NCI-H2081 (cell line): ENCODE measurements around the gene TEX11.
"Not testable (repeated sequence)": the region's sequence is repeated elsewhere in the genome, so short reads cannot be mapped to it uniquely, and the experiment has no call there.

Source experiments
- DNase-seq, 2 experiments: peaks; one replicate each; lab custom pipeline; 2025; lab: John Stamatoyannopoulos, UW

The TEX11 gene

GRCh38 chrX:70908541-70908940, at the start of gene TEX11:
TEX11 (minus strand) TSS chrX:70908711; CDS start chrX:70907789, 922 bp downstream.
- no peak for DNase-seq

GRCh38 chrX:70954871-70955270, 46.4 kb upstream of the TEX11 start:
- DNase-seq: no peak

- no peak for DNase-seq
Observed at GRCh38 chrX:70924294-70924911, 15.9 kb upstream of the TEX11 start.

- DNase-seq: no peak
Observed at GRCh38 chrX:70922774-70923473, 14.4 kb upstream of the TEX11 start.

DNA sequence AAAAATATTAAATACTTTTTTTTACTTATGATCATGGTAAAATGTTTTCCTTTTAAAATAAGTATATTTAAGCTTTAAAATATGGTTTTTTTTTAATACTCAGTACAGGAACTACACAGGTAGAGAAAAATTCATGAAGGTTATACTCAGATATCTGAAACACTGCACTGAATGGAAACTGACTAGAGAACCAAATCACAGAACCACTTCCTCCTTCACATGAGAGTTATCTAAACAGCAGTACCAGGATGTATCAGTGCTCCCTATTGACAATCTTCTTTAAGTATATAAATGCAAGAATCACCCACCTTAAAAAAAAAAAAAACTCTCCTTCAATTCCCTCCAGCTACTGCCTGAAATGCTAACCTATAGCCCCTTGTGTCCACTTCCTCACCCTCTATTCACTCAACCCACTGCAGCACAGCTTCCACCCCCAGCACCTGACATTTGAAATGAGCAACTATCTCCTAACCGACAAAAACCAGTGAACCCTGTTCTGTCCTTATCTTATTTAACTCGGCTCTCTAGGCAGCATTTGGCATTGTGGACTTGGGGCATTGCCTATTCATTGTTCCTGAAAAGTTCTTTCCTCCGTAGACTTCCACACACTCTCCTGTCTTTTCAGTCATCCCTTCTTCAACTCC, 13.3 kb upstream of the TEX11 start:
- no peak for DNase-seq

DNA sequence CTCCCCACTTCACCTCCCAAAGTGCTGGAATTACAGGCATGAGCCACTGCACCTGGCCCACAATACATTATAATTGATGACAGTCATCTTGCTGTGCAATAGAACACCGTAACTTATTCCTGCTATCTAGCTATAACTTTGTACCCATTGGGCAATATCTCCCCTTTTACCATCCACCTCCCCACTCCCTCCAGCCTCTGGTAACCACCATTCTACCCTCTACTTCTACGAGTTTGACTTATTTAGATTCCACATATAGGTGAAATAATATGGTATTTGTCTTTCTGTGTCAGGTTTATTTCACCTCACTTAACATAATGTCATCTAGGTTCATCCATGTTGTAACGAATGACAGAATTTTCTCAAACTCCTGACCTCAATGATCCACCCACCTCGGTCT, 8.2 kb upstream of the TEX11 start:
- DNase-seq: no peak

GRCh38 chrX:70907900-70908299, 611 bp downstream of the TEX11 start:
- no peak for DNase-seq

DNA sequence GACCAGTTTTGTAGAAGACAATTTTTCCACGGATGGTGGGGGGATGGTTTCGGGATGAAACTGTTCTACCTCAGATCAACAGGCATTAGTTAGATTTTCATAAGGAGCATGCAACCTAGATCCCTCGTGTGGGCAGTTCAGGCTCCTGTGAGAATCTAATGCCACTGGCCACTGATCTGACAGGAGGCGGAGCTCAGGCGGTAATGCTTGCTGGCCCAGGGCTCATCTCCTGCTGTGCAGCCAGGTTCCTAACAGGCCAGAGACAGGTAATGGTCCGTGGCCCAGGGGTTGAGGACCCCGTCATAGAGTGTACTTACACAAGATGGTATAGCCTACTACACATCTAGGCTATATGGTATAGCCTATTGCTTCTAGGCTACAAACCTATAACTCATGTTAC, 7.0 kb downstream of the TEX11 start:
- no peak for DNase-seq

- not testable (repeated sequence) for DNase-seq
Observed at GRCh38 chrX:70890441-70890840, 18.1 kb downstream of the TEX11 start.

- no peak for DNase-seq
Observed at GRCh38 chrX:70878902-70879301, 29.6 kb downstream of the TEX11 start.

- no peak for DNase-seq
Observed at GRCh38 chrX:70852294-70852693, 56.2 kb downstream of the TEX11 start.

GRCh38 chrX:70844081-70844480, 64.4 kb downstream of the TEX11 start:
- DNase-seq: not testable (repeated sequence)

GRCh38 chrX:70843620-70844019, 64.9 kb downstream of the TEX11 start:
- not testable (repeated sequence) for DNase-seq

- DNase-seq: no peak
Observed at GRCh38 chrX:70834589-70834988, 73.9 kb downstream of the TEX11 start.

DNA sequence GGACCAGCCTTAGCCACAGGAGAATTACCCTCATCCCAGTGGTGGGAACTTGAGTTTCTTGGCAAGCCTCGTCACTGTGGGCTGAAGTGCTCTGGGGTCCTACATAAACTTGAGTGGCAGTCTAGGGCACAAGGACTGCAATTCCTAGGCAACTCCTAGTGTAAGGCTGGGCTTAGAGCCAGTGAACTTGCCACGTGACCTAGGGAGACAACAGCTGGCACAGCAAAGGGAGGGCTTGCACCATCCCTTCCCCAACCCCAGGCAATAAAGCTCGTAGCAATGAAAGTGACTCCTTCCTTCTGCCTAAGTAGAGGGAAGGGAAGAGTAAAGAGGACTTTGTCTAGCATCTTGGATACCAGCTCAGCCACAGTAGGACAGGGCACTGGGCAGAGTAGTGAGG, 81.8 kb downstream of the TEX11 start:
- DNase-seq: no peak

GRCh38 chrX:70825366-70825765, 83.1 kb downstream of the TEX11 start:
- DNase-seq: no peak

DNA sequence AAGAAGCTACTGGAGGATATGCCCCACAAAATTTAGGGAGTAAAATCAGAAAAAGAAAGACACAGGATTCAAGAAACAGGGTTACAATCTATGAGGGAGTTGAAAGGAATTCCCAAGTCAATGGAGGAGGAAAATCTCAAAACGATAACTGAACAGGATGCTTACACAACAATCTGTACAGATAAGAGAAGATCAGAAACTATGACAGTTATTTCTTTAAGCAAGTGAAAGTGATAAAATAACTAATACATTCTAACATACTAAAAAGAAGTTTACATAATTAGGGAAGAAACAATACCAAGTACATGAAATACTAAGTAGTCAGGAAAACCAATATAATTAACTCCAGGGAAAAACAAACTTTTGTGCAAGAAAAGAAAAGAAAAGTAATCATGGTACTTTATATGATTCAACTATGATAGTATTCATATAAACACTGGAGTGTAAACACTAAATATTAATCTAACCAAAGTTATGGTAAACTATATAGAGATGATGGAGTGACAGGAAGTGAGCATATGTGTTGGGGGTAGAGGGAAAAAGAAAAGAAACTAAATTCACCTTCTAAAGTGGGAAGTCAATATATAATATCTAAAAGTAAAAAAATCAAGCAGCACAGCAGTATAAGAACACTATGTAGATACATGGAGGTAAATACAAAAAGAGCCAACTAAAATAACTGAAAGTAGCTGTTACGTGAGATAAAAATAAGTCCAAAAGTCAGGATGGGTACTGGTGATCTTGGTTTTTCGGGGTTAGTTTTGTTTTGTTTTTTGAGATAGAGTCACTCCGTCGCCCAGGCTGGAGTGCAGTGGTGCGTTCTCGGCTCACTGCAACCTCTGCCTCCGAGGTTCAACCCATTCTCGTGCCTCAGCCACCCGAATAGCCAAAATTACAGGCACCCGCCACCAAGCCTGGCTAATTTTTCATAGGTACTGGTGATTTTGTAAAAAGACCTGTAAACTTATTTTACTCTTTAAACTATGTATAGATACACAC, 99.3 kb downstream of the TEX11 start:
- DNase-seq: no peak

- no peak for DNase-seq
Observed at GRCh38 chrX:70806081-70806480, 102.4 kb downstream of the TEX11 start.

DNA sequence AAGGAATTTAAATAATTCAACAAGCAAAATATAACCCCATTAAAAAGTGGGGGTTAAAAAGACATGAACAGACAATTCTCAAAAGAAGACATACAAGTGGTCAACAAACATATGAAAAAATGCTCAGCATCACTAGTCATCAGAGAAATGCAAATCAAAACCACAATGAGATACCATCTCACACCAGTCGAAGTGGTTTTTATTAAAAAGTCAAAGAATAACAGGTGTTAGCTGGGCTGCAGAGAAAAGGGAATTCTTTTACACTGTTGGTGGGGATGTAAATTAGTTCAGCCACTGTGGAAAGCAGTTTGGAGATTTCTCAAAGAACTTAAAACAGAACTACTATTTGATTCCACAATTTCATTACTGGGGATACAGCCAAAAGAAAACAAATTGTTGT, 111.8 kb downstream of the TEX11 start:
- not testable (repeated sequence) for DNase-seq

GRCh38 chrX:70774223-70774622, 134.3 kb downstream of the TEX11 start:
- no peak for DNase-seq

GRCh38 chrX:70769659-70770227, 138.8 kb downstream of the TEX11 start:
- no peak for DNase-seq

DNA sequence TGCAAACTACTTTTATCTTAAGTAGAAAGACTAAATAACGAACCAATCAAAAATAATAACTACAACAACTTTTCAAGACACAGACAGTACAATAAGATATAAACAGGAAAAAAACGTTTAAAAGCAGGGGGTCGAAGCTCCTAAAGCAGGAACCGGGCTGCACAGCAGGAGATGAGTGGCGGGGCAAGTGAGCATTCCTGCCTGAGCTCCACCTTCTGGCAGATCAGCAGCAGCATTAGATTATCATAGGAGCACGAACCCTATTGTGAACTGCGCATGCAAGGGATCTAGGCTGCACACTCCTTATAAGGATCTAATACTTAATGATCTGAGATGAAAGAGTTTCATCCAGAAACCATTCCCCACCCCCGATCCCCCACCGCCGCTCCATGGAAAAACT, 146.2 kb downstream of the TEX11 start:
- DNase-seq: no peak
